Jurkat, Clone E6-1 (cell line): ENCODE measurements around the gene SEMA3C.

ENCODE experiments used
- DNase-seq: peaks from one replicate; pipeline ENCODE4 v3.0.0-alpha.2; 2011; ENCODE audit warnings: low read depth, low spot score
- H3K4me3 ChIP-seq: 2 replicates; pipeline ENCODE4 v1.5.1; 2011; ENCODE audit warnings: mild to moderate bottlenecking, low read length, control low read depth, moderate library complexity

SEMA3C gene

GRCh38 chr7:80770061-80770460 lies 148.8 kb downstream of the SEMA3C start:
- H3K4me3 ChIP-seq, result no peak overlapping the region
- no peak for DNase-seq

GRCh38 chr7:80768756-80769155 lies 150.1 kb downstream of the SEMA3C start:
- DNase-seq, result no peak
- no peak overlapping the region for H3K4me3 ChIP-seq

GRCh38 chr7:80767654-80768053 lies 151.2 kb downstream of the SEMA3C start:
- DNase-seq, result no peak
- no peak overlapping the region for H3K4me3 ChIP-seq

- no peak for DNase-seq
- H3K4me3 ChIP-seq, result no peak overlapping the region
These were observed 152.1 kb downstream of the SEMA3C start for GRCh38 chr7:80766724-80767123.

GRCh38 chr7:80764132-80764531 lies 154.7 kb downstream of the SEMA3C start:
- no peak for DNase-seq

GRCh38 chr7:80763704-80764103 lies 155.1 kb downstream of the SEMA3C start:
- no peak for DNase-seq
- H3K4me3 ChIP-seq, result no peak overlapping the region

More at GRCh38 chr7:80764132-80764531, 154.7 kb downstream of the SEMA3C start:
- no peak overlapping the region for H3K4me3 ChIP-seq

- no peak for DNase-seq
- H3K4me3 ChIP-seq, result no peak overlapping the region
These were observed 155.6 kb downstream of the SEMA3C start for GRCh38 chr7:80763289-80763688.

- no peak for DNase-seq
- H3K4me3 ChIP-seq, result no peak overlapping the region
These were observed 158.6 kb downstream of the SEMA3C start for GRCh38 chr7:80760292-80760691.

- no peak for DNase-seq
- no peak overlapping the region for H3K4me3 ChIP-seq
These were observed 165.7 kb downstream of the SEMA3C start for GRCh38 chr7:80752954-80753690.

- DNase-seq, result no peak
- H3K4me3 ChIP-seq, result no peak overlapping the region
These were observed 169.6 kb downstream of the SEMA3C start for GRCh38 chr7:80749270-80749669.

GRCh38 chr7:80748363-80749042 lies 170.3 kb downstream of the SEMA3C start:
- no peak overlapping the region for H3K4me3 ChIP-seq
- no peak for DNase-seq

- no peak for DNase-seq
- H3K4me3 ChIP-seq, result no peak overlapping the region
These were observed 177.9 kb downstream of the SEMA3C start for GRCh38 chr7:80740778-80741545.

GRCh38 chr7:80736371-80737125 lies 182.3 kb downstream of the SEMA3C start:
- H3K4me3 ChIP-seq, result no peak overlapping the region
- no peak for DNase-seq

- no peak overlapping the region for H3K4me3 ChIP-seq
- no peak for DNase-seq
These were observed 183.5 kb downstream of the SEMA3C start for GRCh38 chr7:80735330-80735729.

- no peak for DNase-seq
- no peak overlapping the region for H3K4me3 ChIP-seq
These were observed 184.8 kb downstream of the SEMA3C start for GRCh38 chr7:80734011-80734410.

- H3K4me3 ChIP-seq, result no peak overlapping the region
- no peak for DNase-seq
These were observed 185.4 kb downstream of the SEMA3C start for GRCh38 chr7:80733333-80733915.

- no peak for DNase-seq
- H3K4me3 ChIP-seq, result no peak overlapping the region
These were observed 186.2 kb downstream of the SEMA3C start for GRCh38 chr7:80732630-80733029.

GRCh38 chr7:80731281-80731680 lies 187.6 kb downstream of the SEMA3C start:
- DNase-seq, result no peak

More at GRCh38 chr7:80731281-80731680, 187.6 kb downstream of the SEMA3C start:
- H3K4me3 ChIP-seq, result no peak overlapping the region
